Stimulated activated CD4-positive, alpha-beta T cell treated with anti-CD3 and anti-CD28 coated beads, Interleukin-4, amount 100 ng/mL, for 48 hours (primary cell): ENCODE results near the gene FANCC.

ENCODE experiments used
- DNase-seq, 2 donors: peaks; one replicate each; pipeline ENCODE4 v3.0.0-alpha.2; 2020; ENCODE audit warnings: low read depth in 2 of 2

FANCC gene

DNA sequence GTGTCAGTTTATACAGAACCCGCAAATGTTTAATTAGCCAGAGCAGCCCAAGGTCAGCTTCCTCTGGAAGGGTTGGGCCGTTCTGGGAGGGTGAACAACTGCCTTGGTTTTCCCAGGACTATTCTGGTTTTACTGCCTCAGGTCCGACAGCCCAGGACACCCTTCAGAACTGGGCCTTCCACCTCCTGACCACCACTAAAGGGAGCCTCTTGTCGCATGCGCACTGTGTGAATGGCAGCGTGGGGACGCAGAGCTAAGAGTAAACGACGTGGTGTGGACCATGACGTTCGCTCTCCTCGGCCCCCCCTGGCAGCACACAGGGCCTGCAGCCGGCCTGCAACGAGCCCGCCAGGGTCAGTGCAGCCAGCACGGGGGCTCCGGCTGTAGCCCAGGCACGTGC, 214.9 kb downstream of the FANCC start:
- DNase-seq, result no peak

DNA sequence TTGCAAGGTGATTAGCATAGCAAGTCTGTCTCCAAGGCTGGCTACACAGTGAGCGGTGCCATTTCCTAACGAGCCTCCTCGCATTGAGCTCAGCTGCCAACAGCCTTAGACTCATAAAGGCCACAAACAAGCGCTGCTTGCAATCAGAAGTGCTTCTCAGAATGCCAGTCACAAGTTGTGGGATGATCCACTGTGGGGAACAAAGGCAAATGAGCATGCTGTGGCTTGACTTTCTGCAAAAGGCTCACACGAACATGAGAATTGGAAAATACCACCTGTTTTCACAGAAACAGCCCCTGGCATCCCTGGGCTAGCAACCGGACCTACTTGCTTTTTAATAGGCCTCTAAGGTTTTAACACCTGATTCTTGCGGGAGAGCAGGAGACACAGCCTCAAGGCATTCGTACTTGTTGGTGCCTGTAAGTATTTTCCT, 215.5 kb downstream of the FANCC start:
- DNase-seq, result no peak

DNA sequence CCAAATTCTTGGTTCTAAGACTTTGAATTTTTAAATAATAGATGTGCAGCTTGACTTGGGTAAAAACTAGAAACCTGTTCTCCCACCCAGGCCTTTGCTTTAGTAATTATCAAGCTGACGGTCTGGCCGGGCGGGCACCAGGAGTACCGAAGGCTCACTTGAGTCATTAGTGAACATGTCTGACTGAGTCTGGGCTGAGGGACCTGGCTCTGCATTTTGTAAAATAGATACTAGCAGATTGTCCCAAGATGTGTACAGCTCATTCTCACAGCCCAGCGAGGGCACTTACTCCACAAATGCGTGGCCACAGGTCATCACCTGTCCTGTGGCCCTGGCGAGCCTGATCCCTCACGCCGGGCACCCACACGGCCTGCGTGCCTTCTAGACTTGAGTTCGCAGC, 216.2 kb downstream of the FANCC start:
- no peak for DNase-seq

DNA sequence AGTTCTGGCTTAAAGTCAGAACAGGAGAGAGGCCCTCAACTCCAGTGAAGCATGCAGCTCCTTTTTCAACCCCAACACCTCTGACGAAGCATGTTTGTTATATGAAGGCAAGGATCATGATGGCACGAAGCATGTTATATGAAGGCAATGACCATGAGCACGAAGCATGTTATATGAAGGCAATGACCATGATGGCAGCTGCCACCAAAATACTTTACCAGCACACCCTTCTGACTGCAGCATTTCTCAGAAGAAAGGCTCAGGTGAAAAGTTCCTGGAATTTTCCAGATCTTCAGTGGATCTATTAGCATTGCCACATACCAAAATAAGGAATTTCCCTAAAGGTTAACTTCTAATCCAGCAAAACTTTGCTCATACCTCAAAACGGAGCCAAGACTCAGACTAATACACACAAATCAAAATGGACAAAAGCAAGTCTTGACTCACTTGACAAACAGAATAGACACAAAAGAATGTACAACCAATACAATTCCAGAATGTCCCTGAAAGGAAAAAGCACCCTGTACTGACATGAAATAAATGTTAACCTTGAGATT, 217.4 kb downstream of the FANCC start:
- no peak for DNase-seq

DNA sequence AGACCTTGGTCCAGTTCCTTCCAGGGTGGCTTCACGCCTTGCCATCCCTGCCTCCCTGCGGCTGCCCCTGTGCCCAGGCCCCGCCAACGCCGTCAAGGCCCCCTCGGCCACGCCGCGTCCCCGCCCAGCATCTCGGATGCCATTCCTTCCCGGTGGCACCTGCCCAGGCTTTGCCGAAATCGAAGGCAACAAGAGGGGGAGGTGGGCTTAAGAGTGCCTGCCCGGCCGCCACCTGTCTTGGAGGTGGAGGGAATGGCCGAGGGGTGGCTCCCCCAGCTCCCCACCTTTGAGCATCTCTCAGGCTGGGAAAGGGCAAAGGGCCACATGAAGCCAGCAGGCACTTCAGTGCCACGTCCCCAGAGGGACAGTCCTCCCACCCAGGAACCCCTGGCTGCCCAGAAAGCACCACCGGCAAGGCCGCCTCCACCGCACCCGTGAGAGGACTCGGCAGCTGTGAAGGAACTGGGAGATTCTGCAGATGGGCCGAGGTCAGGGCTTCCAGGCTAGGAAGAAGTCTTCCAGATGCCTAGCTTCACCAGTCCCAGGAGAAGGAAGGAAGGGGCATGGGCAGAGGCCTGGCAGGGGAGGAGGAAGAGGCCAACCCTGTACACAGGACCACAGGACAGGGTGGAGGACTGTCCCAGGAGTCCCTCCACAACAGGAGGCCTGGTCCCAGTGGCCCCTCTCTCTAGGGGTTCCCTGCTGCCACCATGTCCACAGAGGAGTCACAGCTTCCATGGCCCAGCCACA, 218.0 kb downstream of the FANCC start:
- no peak for DNase-seq

DNA sequence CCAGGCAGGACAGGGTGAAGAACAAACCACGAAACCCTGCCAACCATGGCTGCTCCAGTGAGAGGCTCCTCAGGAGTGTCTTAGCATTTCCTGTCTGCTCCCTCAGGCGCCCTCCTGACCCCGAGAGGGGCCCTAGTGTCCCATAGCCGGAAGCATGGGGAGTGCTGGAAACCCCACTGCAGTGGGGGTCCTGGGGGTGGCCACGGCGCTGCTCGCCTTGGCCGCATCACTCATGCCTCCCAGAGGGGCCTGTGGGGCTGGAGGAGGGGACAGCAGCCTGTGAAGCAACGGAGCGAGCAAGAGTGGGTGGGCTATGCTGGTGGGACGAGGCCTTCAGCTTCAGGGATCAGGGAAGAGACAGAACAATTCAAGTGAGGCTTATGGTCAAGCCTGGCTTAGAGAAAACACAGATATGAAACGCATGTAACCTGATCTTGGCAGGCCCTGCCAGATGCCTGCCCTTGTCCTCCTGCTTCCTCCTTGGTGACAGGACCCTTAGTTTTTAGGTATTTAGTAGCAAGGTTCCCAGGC, 219.1 kb downstream of the FANCC start:
- DNase-seq, result no peak

DNA sequence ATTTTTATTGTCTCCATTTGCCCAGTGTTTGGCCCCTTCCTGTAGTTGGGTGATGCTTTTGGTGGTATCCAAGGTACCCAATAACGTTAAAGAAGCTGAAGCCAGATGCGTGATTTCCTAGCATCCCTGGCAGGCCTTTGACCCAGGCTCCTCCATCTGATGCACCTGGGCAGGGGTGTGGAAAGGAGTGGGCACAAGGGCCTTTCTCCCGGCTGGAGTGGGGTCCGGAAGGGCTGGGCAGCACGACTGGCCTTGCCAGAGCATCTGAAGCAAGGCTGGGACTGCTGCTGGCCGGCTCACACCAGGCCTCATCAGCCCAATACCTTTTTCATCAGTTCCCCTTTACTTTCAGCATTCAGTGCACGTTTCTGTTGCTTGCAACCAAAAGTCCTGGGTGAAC, 220.2 kb downstream of the FANCC start:
- no peak for DNase-seq

DNA sequence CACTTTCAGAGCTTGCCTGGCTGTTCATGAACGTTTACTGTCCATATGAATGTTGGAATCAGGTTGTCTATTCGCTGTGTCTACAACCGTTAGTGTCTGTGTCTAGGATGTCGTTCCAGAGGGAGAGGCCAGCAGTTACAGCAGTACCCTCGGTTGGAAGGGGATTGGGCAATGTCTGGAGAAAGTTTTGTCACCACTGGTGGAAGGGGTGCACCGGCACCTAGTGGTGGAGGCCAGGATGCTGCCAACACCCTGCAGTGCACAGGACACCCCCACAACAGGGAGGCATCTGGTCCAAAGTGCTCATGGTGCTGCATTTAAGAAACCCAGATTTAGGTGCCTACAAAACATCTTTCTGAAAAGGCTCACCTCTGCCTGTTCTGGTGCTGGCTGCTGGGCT, 220.7 kb downstream of the FANCC start:
- DNase-seq, result no peak

DNA sequence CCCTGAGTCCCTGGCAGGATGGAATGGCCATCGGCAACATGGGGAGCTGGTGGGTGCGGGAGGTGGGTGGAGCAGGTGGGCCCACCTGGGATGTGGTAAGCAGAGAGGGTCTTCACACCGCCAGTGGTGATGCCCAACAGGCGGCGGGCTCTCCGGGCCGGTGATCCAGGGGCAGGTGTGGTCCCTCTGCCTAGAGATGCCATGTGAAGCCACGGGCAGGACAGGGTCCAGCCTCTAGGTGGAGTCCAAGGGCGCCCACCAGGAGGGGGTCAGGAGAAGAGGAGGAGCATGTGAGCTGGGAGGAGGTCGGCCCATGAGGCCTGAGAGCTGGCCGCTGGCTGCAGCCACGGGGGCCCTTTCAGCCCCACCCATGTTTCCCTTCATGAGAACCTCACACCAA, 221.1 kb downstream of the FANCC start:
- no peak for DNase-seq

DNA sequence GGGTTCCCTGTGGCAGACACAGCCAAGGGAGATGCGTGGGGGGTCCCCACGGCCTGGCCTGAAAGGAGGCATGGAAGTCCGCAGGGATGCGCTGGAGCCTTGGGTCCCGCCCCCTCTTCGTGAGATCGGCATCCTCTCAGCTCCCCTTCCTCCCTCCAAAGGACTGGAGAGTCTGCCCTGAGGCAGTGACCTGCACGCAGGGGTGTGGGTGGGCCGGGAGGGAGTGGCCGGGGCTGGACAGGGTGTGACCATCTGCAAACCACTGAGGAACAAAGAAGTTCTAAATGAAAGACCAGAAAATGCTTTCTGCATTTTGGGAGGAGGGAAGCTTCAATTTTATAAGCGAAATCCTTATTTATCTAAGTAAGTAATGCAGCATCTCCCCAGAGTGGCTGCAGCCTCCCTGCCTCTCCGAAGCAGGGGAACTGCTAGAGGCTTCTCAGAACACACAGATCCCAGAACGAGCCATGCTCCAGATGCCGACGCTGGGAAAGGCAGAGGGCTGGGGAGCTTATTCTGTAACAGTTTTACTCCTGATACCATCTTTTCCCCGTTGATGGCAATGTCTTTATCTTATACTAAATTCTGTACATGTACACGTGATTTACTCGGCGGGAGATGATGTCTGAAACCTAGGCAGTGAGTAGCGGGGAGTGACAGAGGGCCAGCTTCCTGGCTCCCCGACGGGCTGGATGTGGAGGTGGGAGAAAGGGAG, 221.7 kb downstream of the FANCC start:
- DNase-seq, result no peak

DNA sequence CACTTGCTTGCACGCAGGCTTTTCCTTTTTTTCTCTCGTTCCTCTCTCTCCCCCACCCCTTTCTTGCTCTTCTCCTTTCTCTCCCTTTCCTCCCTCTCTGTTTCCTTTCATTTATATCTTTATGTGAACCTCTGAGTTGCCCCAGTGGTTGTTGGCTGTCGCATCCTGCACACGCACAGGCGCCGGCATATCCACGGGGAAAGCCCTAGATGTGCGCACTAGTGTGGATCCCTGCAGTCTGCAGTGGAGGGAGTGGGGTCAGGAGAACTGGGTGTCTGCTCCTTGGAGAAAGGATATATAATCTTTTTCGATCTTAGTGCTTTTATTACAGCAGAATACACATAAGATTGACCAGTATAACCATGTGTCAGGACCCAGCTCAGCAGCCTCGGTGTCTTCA, 223.5 kb downstream of the FANCC start:
- DNase-seq, result no peak

DNA sequence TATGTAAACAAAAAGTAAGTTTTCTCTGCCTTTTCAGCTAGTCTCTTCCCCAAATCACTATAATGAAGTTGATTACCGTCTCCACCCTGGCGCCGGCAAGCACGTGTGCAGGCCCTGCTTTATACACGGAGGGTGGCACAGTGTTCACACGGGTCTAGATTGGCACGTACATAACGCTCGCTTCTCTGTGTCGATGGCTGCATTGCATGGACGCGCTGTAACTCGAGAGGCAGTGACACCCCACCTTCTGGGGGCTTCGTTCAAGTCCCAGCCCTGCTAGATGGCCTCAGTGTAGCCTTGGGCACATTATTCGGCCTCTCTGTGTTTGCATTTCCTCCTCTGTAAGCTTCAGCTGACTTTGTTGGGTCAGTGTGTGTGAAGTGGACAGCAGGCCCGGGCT, 223.9 kb downstream of the FANCC start:
- DNase-seq, result no peak

DNA sequence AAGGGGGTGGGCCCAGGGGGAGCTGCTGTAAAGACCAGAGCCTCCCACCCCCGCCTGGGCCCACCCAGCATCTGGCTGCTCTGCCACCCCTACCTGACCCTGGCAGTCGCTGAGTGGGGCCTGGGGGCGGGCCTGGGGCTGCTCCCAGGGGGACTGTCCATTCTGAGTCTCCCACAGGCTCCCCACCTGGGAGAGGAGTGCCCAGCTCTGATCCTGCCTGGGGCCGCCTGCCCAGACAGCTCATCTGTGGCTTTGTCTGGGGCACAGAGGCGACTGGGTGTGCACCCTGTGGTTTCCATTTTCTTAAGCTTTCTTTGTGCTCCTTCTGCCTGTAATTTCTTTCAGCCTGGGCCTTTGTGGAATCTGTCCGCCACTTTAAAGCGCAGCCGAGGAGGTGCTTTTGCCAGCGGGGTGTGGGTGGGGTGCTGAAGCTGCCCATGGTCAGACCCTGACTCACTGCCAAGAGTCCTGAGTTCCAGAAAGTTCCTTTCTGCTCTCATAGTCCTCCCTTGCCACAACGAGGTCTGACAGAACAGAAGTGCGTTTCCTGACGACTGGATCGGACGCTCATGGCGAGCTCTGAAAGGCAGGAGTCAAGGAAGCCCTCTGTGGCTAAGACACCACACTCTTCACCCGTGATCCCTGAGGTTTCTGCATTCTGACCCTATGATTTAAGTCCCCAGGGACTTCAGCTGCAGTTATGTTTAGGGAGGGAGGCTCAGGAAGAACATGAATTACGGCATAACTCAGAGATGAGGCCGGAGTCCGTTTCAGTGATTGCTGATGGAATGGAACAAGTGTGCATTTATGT, 225.0 kb downstream of the FANCC start:
- DNase-seq, result no peak

DNA sequence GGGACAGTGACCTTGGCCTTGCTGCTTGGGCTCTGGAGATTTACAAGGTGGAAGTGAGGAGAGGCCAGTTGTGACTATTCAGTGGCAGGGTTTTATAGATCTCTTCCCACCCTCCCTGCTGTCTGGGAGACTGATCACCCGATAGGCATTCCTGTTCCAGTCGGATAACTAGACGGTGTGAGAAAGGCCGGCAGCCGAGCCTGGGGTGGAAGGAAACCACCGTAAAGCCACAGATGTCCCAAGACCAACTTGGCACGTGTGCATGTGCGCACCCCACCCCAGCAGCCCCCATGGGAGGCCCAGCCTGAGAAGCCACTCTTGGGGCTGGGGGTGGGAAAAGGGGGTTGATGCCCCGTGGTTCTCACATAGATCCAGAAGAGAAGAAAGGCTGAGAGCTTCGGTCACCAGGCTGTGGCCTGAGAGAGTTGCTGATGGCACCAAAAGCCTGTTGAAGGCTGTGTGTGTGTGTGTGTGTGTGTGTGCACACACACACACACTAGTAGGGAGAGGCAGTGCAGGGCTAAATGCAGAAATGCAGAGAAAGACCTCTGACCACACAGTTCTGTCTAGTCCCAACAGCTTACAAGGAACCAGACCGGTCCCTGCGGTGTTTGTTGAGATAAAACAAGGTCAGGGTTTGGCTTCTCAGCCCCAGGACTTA, 225.8 kb downstream of the FANCC start:
- no peak for DNase-seq

DNA sequence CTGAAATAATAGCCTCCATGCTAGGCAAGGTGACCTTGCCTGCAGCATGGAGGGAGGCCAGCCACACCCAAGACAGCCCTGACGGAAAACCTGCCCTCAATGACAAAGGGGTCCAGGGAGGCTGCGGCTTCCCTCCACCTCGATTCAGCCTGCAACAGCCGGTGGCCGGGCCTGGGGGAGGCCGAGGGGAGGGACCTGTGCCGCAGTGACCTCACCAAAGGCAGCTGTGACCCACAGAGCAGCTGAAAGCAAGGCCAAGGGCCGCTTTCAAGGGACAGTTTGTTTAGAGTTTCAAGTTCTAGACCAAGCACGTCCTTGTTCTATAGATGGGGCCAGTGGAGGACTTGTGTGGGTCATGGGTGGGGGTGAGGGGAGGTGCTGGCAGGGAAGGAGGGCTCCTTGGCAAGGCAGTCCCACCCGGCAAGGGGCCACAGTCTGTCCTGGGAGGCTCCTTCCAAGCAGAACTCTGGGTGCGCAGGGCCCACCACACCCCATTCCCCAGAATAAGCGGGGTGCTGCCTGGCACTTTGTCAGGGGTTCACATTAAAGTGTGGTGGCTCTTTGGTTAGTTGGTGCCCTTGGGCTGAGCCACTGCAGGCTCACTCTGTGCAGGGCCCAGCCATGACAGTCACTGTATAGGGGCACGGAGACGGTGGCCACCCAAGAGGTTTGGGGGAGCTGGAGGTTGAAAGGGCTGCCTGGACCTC, 226.5 kb downstream of the FANCC start:
- DNase-seq, result no peak

DNA sequence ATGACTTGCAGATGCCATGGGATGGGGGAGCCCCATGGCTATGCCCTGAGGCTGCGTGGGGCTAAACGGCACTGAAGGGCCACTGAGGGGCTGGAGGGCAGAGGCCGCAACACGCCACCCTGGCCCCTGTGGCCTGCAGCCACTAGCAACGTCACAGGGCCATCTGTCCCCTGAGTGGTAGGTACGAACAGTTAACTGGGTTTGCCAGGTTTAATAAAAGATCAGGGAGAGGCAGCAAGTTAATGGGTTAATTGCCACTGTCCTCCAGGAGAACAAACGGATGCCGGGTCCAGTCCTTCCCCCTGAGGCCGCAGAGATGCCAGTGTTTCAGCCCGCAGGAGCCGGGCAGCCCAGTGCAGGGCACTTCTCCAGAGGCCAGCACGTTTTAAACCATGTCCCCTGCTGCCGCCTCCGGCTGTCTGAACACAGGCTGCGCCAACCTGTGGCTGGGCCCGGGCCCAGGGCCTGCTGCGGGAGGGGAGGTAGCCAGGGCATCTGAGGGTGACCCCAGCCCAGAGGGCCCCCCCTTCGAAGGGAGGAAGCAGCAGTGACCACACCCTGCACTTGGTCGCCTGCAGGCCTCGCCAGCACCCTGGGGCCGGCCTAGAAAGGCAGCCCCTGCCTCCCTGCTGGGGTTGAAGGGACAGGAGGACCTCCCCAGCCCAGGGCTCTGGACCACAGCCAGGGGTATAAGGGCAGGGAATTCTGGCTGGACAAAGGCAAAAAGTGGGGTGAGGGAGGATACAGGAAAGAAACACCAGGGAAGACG, 227.3 kb downstream of the FANCC start:
- no peak for DNase-seq

DNA sequence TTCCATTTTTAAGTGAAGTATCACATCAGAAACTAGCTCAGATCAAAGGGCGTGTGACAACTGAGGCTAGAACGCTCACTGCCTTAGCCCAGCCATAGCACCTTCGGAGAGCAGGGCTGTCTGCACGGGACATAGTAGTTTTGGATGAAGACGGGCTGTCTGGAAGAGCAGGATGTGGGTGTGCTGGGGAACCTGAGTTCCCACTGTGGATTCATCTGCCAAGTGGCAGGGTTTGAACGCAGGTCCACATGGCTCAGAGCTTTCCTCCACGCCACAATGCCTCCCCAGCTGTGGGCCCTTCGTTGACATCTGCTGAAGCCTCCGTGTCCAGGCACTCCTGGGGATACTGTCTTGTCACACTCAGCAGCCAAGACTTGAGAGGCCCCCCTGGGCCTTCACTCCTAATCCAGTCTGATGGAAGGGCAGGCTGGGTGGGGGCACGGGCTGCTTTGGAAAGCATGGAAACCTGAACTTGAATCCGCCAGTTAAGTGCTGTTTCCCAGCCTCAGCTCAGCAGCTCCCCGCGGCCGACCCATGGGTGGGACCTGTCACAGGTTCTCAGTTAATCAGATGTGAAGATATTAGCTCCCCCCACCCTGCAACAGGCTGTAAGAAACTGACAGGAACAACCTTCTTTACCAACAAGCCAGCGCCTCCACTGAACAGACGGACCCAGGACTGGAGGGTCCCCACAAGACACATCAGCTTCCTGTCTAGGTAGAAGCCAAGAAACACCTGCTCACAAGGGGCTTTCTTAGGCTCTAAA, 228.1 kb downstream of the FANCC start:
- DNase-seq, result no peak

DNA sequence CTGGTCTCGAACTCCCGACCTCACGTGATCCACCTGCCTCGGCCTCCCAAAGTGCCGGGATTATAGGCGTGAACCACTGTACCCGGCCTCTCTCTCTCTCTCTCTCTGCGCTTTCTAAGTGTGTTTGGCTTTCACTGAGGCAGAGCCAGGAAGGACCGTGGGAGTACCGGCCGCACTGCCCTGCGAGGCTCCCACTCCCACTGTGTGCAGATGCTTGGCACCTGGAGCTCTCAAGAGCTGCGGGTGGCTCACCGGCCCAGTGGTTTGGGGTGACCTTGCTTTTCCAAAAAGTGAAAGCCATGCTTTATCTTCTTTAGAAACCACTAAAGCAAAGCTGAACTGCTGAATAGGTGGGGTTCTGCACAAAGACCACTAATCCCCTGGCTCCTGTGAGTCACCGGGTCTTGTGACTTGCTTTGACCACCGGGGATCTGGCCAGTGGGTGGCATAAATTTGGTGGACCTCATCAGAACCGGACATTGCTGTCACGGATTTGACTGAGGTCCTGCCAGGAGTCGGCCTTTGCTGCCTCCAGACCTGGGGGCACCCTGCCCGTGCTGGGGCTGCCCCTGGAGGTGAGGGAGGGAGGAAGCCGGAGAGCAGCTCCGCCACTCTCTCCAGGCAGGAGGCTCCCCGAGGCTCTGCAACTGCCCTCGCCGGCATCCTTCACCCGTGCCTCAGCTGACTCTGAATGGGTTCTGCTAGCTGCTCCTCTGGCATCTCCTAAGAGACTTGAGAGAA, 228.9 kb downstream of the FANCC start:
- DNase-seq, result no peak
